Vagina (tissue), 2 donors: ENCODE results near the gene SHLD2. TPM values are rescaled to one million over a fixed set of nuclear protein-coding genes. Genes with fewer than 3 reads are reported as not detected.
"Not testable (repeated sequence)": the region's sequence is repeated elsewhere in the genome, so short reads cannot be mapped to it uniquely, and the experiment has no call there.

Source experiments
- DNase-seq, 2 donors: peaks; one replicate each; pipeline ENCODE4 v3.0.0-alpha.2; 2017; ENCODE audit errors: extremely low spot score in 2 of 2
- H3K27ac ChIP-seq: fragments of 200-600 bp; sonication (generic); one replicate; pipeline ENCODE4 v1.5.1; 2019
- H3K27me3 ChIP-seq: fragments of 200-600 bp; sonication (generic); one replicate; pipeline ENCODE4 v1.5.1; 2019
- H3K36me3 ChIP-seq, 2 donors: fragments of 200-600 bp; sonication (generic); one replicate each; pipeline ENCODE4 v1.5.1; 2017 to 2019
- H3K4me1 ChIP-seq: fragments of 200-600 bp; sonication (generic); one replicate; pipeline ENCODE4 v1.5.1; 2019
- H3K4me3 ChIP-seq, 2 donors: fragments of 200-600 bp; sonication (generic); 1 replicate in 1 of 2; 2 replicates in 1 of 2; pipeline ENCODE4 v1.5.1; 2016 to 2019
- H3K9me3 ChIP-seq: fragments of 200-600 bp; sonication (generic); one replicate; pipeline ENCODE4 v1.5.1; 2019
- POLR2AphosphoS5 ChIP-seq, 2 donors: sonication (generic); formaldehyde crosslinking; IDR thresholded peaks; one replicate each; pipeline ENCODE4 v1.9.0; 2017; ENCODE audit warnings: antibody characterized with exemption in 2 of 2, mild to moderate bottlenecking in 2 of 2, low read depth in 1 of 2; ENCODE audit not compliant: insufficient read depth in 1 of 2
- intact Hi-C: fragments of 100-400 bp; cut with DNase I; formaldehyde crosslinking; loops from one replicate; pipeline ENCODE4 v1.15.1; 2023
- total RNA-seq: library from RNA; depleted of rRNA; stranded (reverse); fragments of >200 nt; gene quantifications from one replicate; pipeline ENCODE4 v1.2.3, GENCODE V29; 2016

The SHLD2 gene
- total RNA-seq, 1 donor from 2014 or later = 27.5 TPM

DNA sequence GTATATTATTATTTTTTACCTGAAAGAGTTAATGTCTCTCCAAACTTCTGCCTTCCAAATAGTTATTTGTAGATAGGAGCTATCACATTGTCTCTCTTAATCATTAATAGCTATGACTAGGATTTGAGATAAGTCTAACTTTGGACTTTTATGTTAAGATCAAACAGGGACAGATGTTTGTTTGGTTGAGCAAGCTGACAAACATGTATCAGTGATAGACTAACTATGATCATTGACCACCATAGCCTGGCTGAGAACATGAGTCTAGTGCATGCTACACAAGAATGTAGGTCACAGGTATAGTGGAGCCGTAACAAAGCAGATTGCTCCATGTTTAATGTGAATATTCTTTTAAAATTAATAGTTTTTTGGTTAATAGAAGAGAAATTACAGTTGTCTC, 76.7 kb downstream of the SHLD2 start:
- H3K9me3 ChIP-seq, H3K4me1 ChIP-seq: not testable (repeated sequence)

DNA sequence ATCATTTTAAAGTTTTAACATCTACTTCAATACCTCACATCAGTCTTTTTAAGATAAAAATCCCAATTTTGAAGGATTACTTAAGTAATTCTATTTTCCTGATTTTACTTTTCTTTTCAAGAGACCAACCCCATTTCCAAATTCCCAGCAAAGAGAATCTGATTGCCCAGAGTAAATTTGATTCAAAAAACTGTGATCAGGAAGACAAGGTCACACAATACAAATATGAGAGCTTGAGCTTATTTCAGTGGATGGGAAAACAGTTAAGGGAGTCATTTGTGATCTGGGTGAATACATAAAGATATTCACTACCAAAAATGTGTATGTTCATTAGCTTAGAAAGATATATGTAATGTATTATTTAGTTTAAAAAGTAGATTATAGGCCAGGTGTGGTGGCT, 77.2 kb downstream of the SHLD2 start:
- H3K27ac ChIP-seq, H3K4me1 ChIP-seq, H3K27me3 ChIP-seq, H3K9me3 ChIP-seq, H3K36me3 ChIP-seq, H3K4me3 ChIP-seq, DNase-seq, intact Hi-C loops: not testable (repeated sequence)

More for the DNA sequence above, 76.7 kb downstream of the SHLD2 start:
- H3K27me3 ChIP-seq, H3K4me3 ChIP-seq, H3K36me3 ChIP-seq, DNase-seq, H3K27ac ChIP-seq, intact Hi-C loops: not testable (repeated sequence)

- H3K4me3 ChIP-seq, intact Hi-C loops, H3K27ac ChIP-seq, H3K27me3 ChIP-seq, H3K9me3 ChIP-seq, H3K4me1 ChIP-seq, H3K36me3 ChIP-seq, DNase-seq: not testable (repeated sequence)
These were observed 82.6 kb downstream of the SHLD2 start for GRCh38 chr10:87177587-87177986.

- H3K4me3 ChIP-seq, DNase-seq, H3K4me1 ChIP-seq, H3K27me3 ChIP-seq, H3K9me3 ChIP-seq, intact Hi-C loops, H3K27ac ChIP-seq: not testable (repeated sequence)
- peaks cover 0 to 12% of the 10 kb centered on the region in 2 donors for H3K36me3 ChIP-seq
These were observed 89.4 kb downstream of the SHLD2 start for GRCh38 chr10:87184421-87184820.

GRCh38 chr10:87186016-87186415, 91.0 kb downstream of the SHLD2 start:
- H3K4me3 ChIP-seq, intact Hi-C loops, DNase-seq, H3K9me3 ChIP-seq, H3K27ac ChIP-seq, H3K27me3 ChIP-seq, H3K4me1 ChIP-seq: not testable (repeated sequence)
- peaks cover 0 to 12% of the 10 kb centered on the region in 2 donors for H3K36me3 ChIP-seq

DNA sequence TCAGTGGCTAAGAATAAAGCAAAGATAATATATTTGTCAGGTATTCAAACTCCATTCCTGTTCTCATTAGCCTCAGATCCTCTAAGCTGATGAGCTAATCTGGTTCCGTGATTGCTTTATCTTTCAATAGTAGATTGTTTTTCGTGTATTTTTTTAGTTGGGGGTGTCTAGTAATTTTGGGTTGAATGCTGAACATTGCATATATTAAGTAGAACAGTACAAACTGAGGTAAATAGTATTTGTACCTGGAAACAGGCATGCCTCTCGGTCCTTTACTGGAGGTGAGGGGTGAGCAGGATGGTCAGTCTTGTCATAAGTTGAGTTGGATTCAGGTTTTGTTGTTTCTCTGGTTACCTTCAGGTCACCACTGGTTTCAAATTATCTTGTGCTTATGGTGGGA, 92.6 kb downstream of the SHLD2 start:
- H3K36me3 ChIP-seq = peaks cover 0 to 12% of the 10 kb centered on the region in 2 donors
- intact Hi-C loops, DNase-seq: not testable (repeated sequence)

DNA sequence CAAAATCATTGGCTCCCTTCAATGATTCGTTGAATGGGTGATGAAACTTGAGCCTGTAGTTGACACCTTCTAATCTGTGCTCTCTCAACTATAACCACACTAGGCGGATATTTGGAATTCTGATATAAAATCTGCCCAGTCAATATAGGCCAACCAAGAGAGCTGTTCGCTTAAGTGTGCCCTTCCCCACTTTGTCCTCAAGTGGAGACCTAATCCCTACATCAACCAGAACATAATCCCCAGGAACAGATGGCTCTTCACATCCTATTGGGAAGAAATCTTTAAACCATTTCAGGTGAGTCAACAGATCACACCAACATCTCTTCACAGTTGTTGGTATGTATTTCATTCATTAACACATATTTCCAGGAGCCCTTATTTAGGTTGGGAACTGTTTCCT, 96.8 kb downstream of the SHLD2 start:
- H3K4me1 ChIP-seq, DNase-seq, H3K4me3 ChIP-seq, H3K27me3 ChIP-seq, intact Hi-C loops, H3K9me3 ChIP-seq, H3K27ac ChIP-seq: not testable (repeated sequence)
- H3K36me3 ChIP-seq = peaks cover 0 to 11% of the 10 kb centered on the region in 2 donors

More for the DNA sequence above, 92.6 kb downstream of the SHLD2 start:
- H3K4me3 ChIP-seq, H3K27me3 ChIP-seq, H3K9me3 ChIP-seq, H3K4me1 ChIP-seq, H3K27ac ChIP-seq: not testable (repeated sequence)

GRCh38 chr10:87200924-87201323, 105.9 kb downstream of the SHLD2 start:
- intact Hi-C loops, DNase-seq, H3K27me3 ChIP-seq, H3K9me3 ChIP-seq, H3K36me3 ChIP-seq, H3K27ac ChIP-seq, H3K4me3 ChIP-seq: not testable (repeated sequence)
- peak in 1 of 2 donors; percentile 84 for TF ChIP-seq POLR2AphosphoS5 (IDR thresholded peaks at IDR 0.05; ENCODE audit: insufficient read depth in 1 of 2, low read depth in 1 of 2)
- peaks cover 12% of the 10 kb centered on the region for H3K4me1 ChIP-seq

DNA sequence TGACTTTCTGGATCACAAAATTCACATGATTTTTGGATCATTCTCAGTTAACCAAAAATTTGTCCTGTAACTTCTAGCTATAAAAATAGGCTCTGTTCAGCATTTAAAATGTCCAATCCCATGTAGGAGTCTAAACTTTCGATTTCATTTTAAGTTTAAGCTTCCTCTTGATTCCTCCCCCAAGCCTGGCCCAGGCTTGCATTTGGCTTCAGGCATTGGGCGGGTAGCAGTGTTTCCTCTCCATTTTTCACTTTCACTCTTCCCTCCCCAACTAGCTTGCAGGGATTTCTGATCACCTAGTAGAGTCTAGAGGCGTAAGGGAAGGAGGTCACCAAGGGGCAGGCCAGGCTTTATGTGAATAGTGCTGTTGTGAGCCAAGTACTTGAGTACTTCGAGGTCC, 109.8 kb downstream of the SHLD2 start:
- H3K4me3 ChIP-seq, H3K27ac ChIP-seq, H3K27me3 ChIP-seq, H3K9me3 ChIP-seq, H3K36me3 ChIP-seq, intact Hi-C loops, DNase-seq: not testable (repeated sequence)
- H3K4me1 ChIP-seq = peaks cover 12% of the 10 kb centered on the region

DNA sequence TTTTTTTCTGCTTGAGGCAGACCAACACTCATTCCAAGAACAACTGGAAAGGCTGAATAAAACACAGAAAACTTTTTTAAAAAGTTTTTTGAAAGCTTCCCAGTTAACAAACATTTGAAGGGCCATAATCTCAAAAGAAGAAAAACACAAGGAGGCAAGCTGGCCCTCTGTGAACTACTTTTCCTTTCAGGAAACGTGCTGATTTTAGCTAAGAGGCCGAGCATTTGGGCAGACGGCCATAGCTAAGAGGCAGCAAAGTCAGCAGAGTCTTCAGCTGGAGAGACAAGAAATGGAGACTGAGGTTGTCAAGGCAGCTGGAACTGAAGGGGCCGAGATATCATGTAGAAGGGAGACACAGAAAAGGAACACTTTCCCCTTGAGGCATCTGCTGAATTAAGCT, 111.9 kb downstream of the SHLD2 start:
- peaks cover 12% of the 10 kb centered on the region for H3K4me1 ChIP-seq
- H3K4me3 ChIP-seq, H3K9me3 ChIP-seq, intact Hi-C loops, H3K27ac ChIP-seq, DNase-seq, H3K36me3 ChIP-seq, H3K27me3 ChIP-seq: not testable (repeated sequence)

DNA sequence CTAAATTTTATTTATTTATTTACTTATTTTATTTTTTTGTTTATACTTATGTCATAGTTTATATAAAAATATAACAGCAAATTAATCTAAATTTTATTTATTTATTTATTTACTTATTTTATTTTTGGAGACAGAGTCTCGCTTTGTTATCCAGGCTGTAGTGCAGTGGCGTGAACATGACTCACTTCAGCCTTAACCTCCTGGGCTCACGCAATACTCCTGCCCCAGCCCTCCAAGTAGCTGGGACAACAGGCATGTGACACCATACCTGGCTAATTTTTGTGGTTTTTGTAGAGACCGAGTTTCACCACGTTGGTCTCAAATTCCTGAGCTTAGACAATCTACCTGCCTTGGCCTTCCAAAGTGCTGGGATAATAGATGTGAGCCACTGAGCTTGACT, 115.3 kb downstream of the SHLD2 start:
- H3K27ac ChIP-seq, H3K36me3 ChIP-seq, H3K27me3 ChIP-seq, H3K4me1 ChIP-seq, intact Hi-C loops, H3K4me3 ChIP-seq, H3K9me3 ChIP-seq, DNase-seq: not testable (repeated sequence)

- H3K4me3 ChIP-seq, DNase-seq, H3K36me3 ChIP-seq, H3K4me1 ChIP-seq, H3K27ac ChIP-seq, H3K27me3 ChIP-seq, H3K9me3 ChIP-seq, intact Hi-C loops: not testable (repeated sequence)
These were observed 116.8 kb downstream of the SHLD2 start for GRCh38 chr10:87211848-87212247.

- H3K27ac ChIP-seq, H3K36me3 ChIP-seq, DNase-seq, H3K4me1 ChIP-seq, H3K4me3 ChIP-seq, H3K27me3 ChIP-seq, intact Hi-C loops, H3K9me3 ChIP-seq: not testable (repeated sequence)
These were observed 118.3 kb downstream of the SHLD2 start for GRCh38 chr10:87213150-87213765.

DNA sequence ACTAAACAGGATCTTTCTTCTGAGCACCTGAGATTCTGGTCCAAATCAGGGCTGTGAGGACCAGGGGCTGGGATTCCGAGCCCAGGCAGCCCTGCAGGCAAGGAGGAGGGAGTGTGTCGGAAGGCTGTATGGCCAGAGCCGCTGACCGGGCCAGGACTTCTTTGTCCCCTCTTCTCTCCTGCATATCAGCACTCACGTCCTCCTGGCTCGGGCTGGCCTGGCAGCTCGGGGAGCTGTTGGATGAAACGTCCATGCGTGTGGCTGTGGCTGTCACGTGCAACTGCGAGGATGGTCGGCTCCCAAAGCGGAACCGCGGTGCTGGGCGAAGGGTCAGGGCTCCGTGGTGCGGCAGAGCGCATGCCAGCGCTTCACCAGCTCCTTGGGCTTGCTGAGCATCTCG, 118.8 kb downstream of the SHLD2 start:
- DNase-seq, intact Hi-C loops, H3K4me3 ChIP-seq, H3K36me3 ChIP-seq, H3K27ac ChIP-seq, H3K4me1 ChIP-seq, H3K27me3 ChIP-seq, H3K9me3 ChIP-seq: not testable (repeated sequence)
